Measurements from ENCODE around the gene COPZ1. TPM values are rescaled to one million over a fixed set of nuclear protein-coding genes. Genes with fewer than 3 reads are reported as not detected.

Gene COPZ1
- total and polyA plus RNA-seq, 4 donors = 54.1 to 72.1 (median 67.2) TPM

DNA sequence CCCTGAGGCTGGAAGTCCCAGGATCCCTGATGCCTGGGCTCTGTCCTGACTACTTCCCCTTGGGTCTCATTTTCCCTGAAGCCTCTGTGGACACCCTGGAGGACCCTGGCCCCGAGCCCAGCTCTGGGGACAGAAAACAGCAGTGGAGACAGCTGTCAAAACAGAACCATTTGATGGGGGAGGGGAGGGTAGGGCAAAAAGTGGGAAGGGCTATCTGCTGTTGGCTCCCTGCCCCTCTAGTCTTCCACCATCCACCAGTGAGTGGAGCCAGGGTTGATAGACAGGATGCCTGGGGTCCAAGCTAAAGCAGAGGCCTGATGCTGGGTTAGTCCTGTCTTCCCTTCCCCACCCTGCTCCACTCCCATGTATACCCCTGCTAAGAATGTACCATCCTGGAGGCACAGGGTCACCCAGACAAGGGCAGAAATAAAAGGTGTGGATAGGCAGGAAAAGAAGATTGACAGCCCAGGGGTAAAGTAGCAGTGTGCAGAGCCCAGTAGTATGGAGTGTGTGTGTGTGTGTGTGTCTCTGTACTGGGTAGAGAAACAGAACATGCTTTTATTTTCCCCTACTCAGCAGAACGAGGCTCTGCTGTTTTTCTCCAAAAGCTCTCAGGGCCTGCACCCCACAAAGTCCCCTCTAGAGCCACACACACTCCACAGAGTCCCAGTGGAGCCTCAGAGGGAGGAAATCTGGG lies 49.8 kb downstream of the COPZ1 start:
- Histone ChIP-seq H3K36me3 (ENCODE audit: control insufficient read depth in 1 of 2, insufficient read depth in 2 of 2, low read length in 1 of 2) (no peaks in the 10 kb centered on the region), H3K9me3 (ENCODE audit: control insufficient read depth, low read length) (no peaks in the 10 kb centered on the region), H3K4me1 (ENCODE audit: control insufficient read depth in 1 of 2, insufficient read depth in 2 of 2, low read length in 2 of 2) (no peaks in the 10 kb centered on the region), H3K4me3 (ENCODE audit: low read length in 2 of 2) (no peak overlapping the region), H3K27me3 (ENCODE audit: control insufficient read depth in 1 of 2, insufficient read depth in 2 of 2, low read length in 1 of 2) (no peaks in the 10 kb centered on the region), H3K27ac (ENCODE audit: low read depth in 1 of 2, low read length in 2 of 2) (no peak overlapping the region)
- intact Hi-C loops (cut with DNase I) = no loop called here
- ATAC-seq (ENCODE audit: low FRiP score) (no peak), DNase-seq (no peak)
- WGBS, 2 donors = 30 to 32% methylated on average over 2 of the region's 2 CpGs

DNA sequence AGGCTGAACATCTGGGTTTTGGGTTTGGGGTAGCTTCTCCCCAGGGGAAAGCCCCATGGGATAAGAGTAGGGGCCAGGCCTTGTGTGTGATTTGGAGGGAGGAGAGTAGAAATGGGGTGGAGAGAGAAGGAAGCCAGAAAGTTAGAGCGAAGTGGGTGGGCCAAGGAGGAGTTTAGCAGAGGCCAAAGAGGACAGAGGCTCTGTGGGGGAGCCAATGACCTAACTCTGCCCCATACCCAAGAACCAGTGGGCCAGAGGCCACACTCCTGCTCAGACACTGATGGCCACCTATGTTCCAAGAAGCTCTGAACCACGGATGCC lies 50.3 kb downstream of the COPZ1 start:
- H3K4me3 ChIP-seq (ENCODE audit: low read length in 2 of 2) = no peak overlapping the region
- no peak for DNase-seq
- no peaks in the 10 kb centered on the region for H3K27me3 ChIP-seq (ENCODE audit: control insufficient read depth in 1 of 2, insufficient read depth in 2 of 2, low read length in 1 of 2)
- whole genome bisulfite sequencing, 2 donors = 41 to 60% methylated on average over 2 of the region's 2 CpGs
- intact Hi-C loops (cut with DNase I) = no loop called here
- no peaks in the 10 kb centered on the region for H3K4me1 ChIP-seq (ENCODE audit: control insufficient read depth in 1 of 2, insufficient read depth in 2 of 2, low read length in 2 of 2)
- no peak overlapping the region for H3K27ac ChIP-seq (ENCODE audit: low read depth in 1 of 2, low read length in 2 of 2)
- no peaks in the 10 kb centered on the region for H3K36me3 ChIP-seq (ENCODE audit: control insufficient read depth in 1 of 2, insufficient read depth in 2 of 2, low read length in 1 of 2)
- H3K9me3 ChIP-seq (ENCODE audit: control insufficient read depth, low read length) = no peaks in the 10 kb centered on the region
- no peak for ATAC-seq (ENCODE audit: low FRiP score)

DNA sequence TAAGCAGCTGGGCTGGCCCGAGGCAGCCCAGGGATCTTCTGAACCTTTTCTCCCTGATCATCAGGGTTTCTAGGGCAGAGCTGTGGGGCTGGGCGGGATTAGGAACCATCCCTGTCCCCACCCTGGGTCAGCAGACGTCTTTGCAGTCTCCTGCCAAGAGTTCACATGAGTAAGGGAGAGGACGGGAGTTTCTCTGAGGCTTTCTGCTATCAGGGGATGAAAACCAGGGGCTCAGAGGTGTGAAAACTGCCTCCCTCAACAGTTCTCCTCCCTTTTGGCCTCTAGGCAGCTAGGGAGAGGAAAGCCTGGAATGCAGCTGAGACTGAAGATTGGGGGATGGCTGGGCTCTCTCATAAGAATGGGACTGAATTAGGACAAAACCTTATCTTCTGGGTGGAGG lies 51.7 kb downstream of the COPZ1 start:
- Histone ChIP-seq H3K4me3 (ENCODE audit: low read length in 2 of 2) (no peak overlapping the region), H3K36me3 (ENCODE audit: control insufficient read depth in 1 of 2, insufficient read depth in 2 of 2, low read length in 1 of 2) (no peaks in the 10 kb centered on the region), H3K4me1 (ENCODE audit: control insufficient read depth in 1 of 2, insufficient read depth in 2 of 2, low read length in 2 of 2) (no peaks in the 10 kb centered on the region), H3K27ac (ENCODE audit: low read depth in 1 of 2, low read length in 2 of 2) (no peak overlapping the region), H3K9me3 (ENCODE audit: control insufficient read depth, low read length) (no peaks in the 10 kb centered on the region), H3K27me3 (ENCODE audit: control insufficient read depth in 1 of 2, insufficient read depth in 2 of 2, low read length in 1 of 2) (no peaks in the 10 kb centered on the region)
- WGBS, 2 donors = 81 to 83% methylated on average over 4 of the region's 4 CpGs
- no peak for ATAC-seq (ENCODE audit: low FRiP score)
- intact Hi-C loops (cut with DNase I) = no loop called here
- no peak for DNase-seq

DNA sequence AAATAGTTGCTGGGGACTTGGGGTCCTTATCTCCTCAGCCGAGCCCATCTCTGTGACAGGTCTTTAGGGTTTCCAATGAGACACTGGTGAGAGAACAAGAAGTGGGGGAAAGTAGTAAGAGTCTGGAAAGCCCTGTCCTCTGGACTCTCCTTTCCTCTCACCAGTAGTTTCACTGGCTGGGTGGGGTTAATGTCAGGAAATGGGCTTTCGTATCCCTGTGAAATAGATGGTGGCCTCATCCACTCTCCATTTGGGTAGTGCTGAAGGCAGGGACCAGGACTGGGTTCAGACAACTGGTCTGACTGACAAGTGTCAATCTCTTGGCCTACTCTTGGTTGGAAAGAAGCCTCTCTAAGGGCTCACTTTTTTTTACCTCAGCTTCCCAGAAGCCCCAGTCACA lies 52.1 kb downstream of the COPZ1 start:
- H3K27me3 ChIP-seq (ENCODE audit: control insufficient read depth in 1 of 2, insufficient read depth in 2 of 2, low read length in 1 of 2) = no peaks in the 10 kb centered on the region
- WGBS, 2 donors = 89 to 93% methylated on average over 2 of the region's 2 CpGs
- DNase-seq = no peak
- H3K4me3 ChIP-seq (ENCODE audit: low read length in 2 of 2) = no peak overlapping the region
- H3K36me3 ChIP-seq (ENCODE audit: control insufficient read depth in 1 of 2, insufficient read depth in 2 of 2, low read length in 1 of 2) = no peaks in the 10 kb centered on the region
- H3K9me3 ChIP-seq (ENCODE audit: control insufficient read depth, low read length) = no peaks in the 10 kb centered on the region
- no peak overlapping the region for H3K27ac ChIP-seq (ENCODE audit: low read depth in 1 of 2, low read length in 2 of 2)
- intact Hi-C loops (cut with DNase I) = no loop called here
- no peak for ATAC-seq (ENCODE audit: low FRiP score)
- H3K4me1 ChIP-seq (ENCODE audit: control insufficient read depth in 1 of 2, insufficient read depth in 2 of 2, low read length in 2 of 2) = no peaks in the 10 kb centered on the region

DNA sequence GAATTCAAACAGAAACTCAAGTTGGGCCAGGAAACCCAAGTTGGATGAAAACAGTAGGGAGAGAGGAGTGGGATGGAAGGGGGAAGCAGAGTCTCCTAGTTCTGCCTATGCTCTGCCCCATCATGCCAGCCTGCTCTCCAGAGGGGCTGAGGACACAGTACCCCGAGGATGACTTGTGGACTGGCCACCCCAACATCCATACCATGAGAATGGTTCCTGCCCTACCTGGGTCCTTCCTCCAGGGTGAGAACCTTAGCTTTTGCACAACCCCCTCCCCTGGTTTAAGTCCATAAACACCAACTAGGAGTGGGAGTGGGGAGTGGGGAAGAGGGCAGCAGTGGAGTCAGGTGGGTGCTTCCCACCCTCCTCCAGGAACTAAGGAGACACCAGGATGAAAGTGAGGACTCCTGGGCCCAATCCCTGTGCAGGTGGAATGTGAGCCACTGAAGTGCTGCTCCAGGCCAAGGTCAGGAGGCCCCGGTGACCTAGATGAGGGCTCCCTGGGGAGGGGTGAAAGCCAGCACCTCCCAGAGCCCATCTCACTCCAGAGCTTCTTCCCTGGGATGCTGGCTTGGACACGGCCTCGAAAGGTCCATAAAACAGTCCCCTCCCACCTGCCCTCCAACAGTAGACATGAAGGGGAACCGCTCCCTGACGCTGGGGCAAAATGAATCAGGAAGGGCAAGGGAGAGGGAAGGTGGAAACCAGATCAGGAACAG lies 53.0 kb downstream of the COPZ1 start:
- DNase-seq (no peak), ATAC-seq (ENCODE audit: low FRiP score) (no peak)
- Histone ChIP-seq H3K4me3 (ENCODE audit: low read length in 2 of 2) (no peak overlapping the region), H3K36me3 (ENCODE audit: control insufficient read depth in 1 of 2, insufficient read depth in 2 of 2, low read length in 1 of 2) (no peaks in the 10 kb centered on the region), H3K4me1 (ENCODE audit: control insufficient read depth in 1 of 2, insufficient read depth in 2 of 2, low read length in 2 of 2) (no peaks in the 10 kb centered on the region), H3K27ac (ENCODE audit: low read depth in 1 of 2, low read length in 2 of 2) (no peak overlapping the region), H3K27me3 (ENCODE audit: control insufficient read depth in 1 of 2, insufficient read depth in 2 of 2, low read length in 1 of 2) (no peaks in the 10 kb centered on the region), H3K9me3 (ENCODE audit: control insufficient read depth, low read length) (no peaks in the 10 kb centered on the region)
- intact Hi-C loops (cut with DNase I) = no loop called here
- WGBS, 2 donors = 82 to 85% methylated on average over 5 to 6 of the region's 6 CpGs

DNA sequence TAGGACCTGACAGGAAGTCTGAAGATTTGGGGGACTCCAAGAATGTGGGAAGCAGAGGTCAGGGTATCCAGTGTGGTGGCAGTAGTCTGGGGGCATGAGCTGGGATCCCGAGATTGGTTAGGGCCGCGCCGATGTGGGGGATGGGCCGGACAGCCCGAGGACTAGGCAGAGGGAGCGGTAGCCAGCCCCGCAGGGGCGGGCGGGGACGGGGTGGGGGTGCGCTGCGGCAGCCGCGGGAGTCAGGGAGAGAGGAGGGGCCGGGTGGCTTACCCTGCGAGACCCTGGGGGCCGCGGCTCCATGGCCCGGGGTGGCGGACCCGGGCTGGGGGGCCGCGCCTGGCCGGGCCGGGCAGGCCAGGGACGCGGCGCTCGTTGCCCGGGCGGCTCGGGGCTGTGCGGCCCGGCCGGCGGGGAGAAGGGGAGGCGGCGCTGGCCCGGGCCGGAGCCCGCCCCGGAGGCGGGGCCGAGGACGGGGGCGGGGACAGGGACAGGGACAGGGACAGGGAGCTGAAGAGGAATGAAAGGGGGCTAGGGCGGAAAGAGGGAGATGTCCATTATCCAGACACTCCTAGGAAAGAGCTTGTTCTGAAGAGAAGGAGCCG lies 54.0 kb downstream of the COPZ1 start:
- 4 to 11% methylated on average over 11 to 49 of the region's 49 CpGs for WGBS, 2 donors
- DNase-seq = peak in 1 of 2 donors; percentile 92
- Histone ChIP-seq H3K27ac (ENCODE audit: low read depth in 1 of 2, low read length in 2 of 2) (peak overlapping the region in 1 of 2 donors; percentile 38), H3K27me3 (ENCODE audit: control insufficient read depth in 1 of 2, insufficient read depth in 2 of 2, low read length in 1 of 2) (no peaks in the 10 kb centered on the region), H3K9me3 (ENCODE audit: control insufficient read depth, low read length) (no peaks in the 10 kb centered on the region), H3K4me3 (ENCODE audit: low read length in 2 of 2) (peak overlapping the region in 1 of 2 donors; percentile 7), H3K4me1 (ENCODE audit: control insufficient read depth in 1 of 2, insufficient read depth in 2 of 2, low read length in 2 of 2) (no peaks in the 10 kb centered on the region), H3K36me3 (ENCODE audit: control insufficient read depth in 1 of 2, insufficient read depth in 2 of 2, low read length in 1 of 2) (no peaks in the 10 kb centered on the region)
- intact Hi-C loops (cut with DNase I) = no loop called here
- peak; percentile 88 for ATAC-seq (ENCODE audit: low FRiP score)

DNA sequence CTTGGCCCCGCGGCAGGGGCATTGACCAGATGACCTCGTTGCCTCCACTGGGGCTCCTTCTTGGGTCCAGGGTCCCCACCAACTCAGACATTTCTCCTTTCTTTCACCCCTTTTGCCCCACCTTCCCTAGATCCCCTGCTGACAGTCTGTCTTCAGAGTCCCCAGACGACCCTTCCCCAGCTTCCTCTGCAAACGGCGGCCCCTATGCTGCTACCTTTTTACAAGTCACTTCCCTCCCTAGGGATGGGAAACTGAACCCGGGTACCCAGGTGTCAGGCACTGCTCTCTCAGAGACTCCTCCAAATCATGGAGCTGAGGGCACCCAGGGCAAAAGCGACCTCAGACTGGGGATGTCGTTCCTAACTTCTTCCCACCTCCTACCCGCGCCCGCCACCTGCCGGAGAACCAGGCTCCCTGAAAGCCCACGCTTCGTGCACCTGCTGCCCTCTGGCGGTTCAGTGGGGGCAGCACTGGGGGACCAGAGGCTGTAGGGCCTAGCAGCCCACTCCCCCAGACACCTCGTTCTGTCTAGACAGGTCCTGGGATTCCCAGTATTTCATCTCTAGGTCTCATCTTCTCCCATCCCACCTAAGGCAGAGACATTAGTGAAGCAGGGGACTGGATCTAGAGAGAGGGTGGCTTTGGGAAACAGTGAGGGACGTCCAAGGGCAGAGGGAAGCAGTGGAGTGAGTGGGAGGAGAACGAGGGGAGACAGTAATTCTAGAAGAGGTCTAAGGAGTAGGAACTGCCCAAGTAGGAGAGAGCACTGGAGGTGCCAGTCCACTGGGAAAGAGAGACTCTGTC lies 54.7 kb downstream of the COPZ1 start:
- 5 to 6% methylated on average over 18 to 19 of the region's 19 CpGs for WGBS, 2 donors
- DNase-seq (peak; percentile 94 to 98), ATAC-seq (ENCODE audit: low FRiP score) (peak; percentile 95)
- Histone ChIP-seq H3K27ac (ENCODE audit: low read depth in 1 of 2, low read length in 2 of 2) (peak overlapping the region in 1 of 2 donors; percentile 38), H3K4me1 (ENCODE audit: control insufficient read depth in 1 of 2, insufficient read depth in 2 of 2, low read length in 2 of 2) (no peaks in the 10 kb centered on the region), H3K9me3 (ENCODE audit: control insufficient read depth, low read length) (no peaks in the 10 kb centered on the region), H3K36me3 (ENCODE audit: control insufficient read depth in 1 of 2, insufficient read depth in 2 of 2, low read length in 1 of 2) (no peaks in the 10 kb centered on the region), H3K27me3 (ENCODE audit: control insufficient read depth in 1 of 2, insufficient read depth in 2 of 2, low read length in 1 of 2) (no peaks in the 10 kb centered on the region), H3K4me3 (ENCODE audit: low read length in 2 of 2) (peak overlapping the region in 1 of 2 donors; percentile 7)
- intact Hi-C loops (cut with DNase I) = no loop called here

DNA sequence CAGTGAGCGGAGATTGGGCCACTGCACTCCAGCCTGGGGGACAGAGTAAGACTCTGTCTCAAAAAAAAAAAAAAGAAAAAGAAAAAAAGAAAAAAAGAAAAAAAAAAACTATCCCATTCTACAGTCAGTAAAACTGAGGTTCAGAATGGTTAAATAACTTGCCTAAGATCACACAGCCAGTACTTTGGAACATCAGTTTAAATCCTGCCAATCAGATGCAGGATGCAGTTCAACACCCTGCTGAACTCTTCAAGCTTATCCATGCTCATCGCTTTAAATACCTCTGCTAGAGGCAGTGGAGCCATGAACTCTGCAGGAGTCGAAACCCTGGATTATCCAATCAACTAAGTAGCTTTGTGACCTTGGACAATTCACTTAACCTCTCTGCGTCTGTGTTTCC lies 56.2 kb downstream of the COPZ1 start:
- Histone ChIP-seq H3K9me3 (ENCODE audit: control insufficient read depth, low read length) (no peaks in the 10 kb centered on the region), H3K27ac (ENCODE audit: low read depth in 1 of 2, low read length in 2 of 2) (no peak overlapping the region), H3K4me1 (ENCODE audit: control insufficient read depth in 1 of 2, insufficient read depth in 2 of 2, low read length in 2 of 2) (no peaks in the 10 kb centered on the region), H3K4me3 (ENCODE audit: low read length in 2 of 2) (no peak overlapping the region), H3K36me3 (ENCODE audit: control insufficient read depth in 1 of 2, insufficient read depth in 2 of 2, low read length in 1 of 2) (no peaks in the 10 kb centered on the region), H3K27me3 (ENCODE audit: control insufficient read depth in 1 of 2, insufficient read depth in 2 of 2, low read length in 1 of 2) (no peaks in the 10 kb centered on the region)
- DNase-seq = no peak
- 95% methylated on average over 4 of the region's 4 CpGs for WGBS, 2 donors
- intact Hi-C loops (cut with DNase I) = no loop called here
- ATAC-seq (ENCODE audit: low FRiP score) = no peak

Measured in aorta (tissue), 5 donors.